GM06990 (cell line): Measurements from ENCODE around the gene SEMA5A.

ENCODE experiments used
- DNase-seq: peaks from one replicate; pipeline ENCODE4 v3.0.0-alpha.2; 2011; ENCODE audit not compliant: insufficient read length; ENCODE audit errors: extremely low read depth
- H3K27me3 ChIP-seq: replicated peaks from 2 replicates; pipeline ENCODE4 v1.6.0; 2011; ENCODE audit warnings: low read length; ENCODE audit not compliant: control insufficient read depth, insufficient read depth
- H3K36me3 ChIP-seq: 2 replicates; pipeline ENCODE4 v1.5.1; 2011; ENCODE audit warnings: low read length; ENCODE audit not compliant: control insufficient read depth, insufficient read depth
- H3K4me3 ChIP-seq: replicated peaks from 2 replicates; pipeline ENCODE4 v1.5.1; 2011; ENCODE audit warnings: low read depth, mild to moderate bottlenecking, control low read depth, low read length
- TF ChIP-seq, protein P1 (sequence below): IDR thresholded peaks from 2 replicates; pipeline ENCODE4 v1.5.1; 2011; ENCODE audit warnings: low read length, control low read depth, mild to moderate bottlenecking, inconsistent platforms; ENCODE audit not compliant: insufficient read depth, poor library complexity, severe bottlenecking

Gene SEMA5A

DNA sequence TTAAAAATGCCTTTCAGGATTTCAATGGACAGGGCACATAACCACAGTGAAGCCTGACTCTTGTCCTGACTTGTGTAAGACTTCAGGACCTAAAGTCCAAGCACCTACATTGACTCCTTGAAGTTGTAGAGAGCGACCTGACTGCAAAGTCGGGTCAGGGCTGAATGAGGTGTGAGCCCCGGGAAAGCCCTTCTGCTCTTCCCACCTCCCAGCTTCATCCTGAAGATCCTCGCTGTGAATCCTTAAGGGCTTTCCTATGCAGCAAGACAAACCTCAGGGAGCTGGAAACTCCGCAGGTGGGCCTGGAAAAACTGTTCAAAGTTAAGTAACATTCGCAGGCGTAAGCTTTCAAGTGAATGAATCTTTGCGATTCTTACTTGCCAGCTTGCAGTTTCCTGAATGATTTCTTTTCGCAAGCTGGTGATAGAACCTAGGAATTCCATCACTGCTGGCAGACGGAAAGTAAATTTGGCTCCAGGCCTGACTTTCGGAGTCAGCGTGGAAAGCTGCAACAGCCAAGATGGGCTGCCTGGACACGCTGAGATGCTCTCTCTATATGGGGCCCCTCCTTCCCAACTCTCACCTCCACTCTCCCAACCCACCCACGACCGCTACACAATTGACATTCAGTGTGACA is 10.9 kb downstream of the SEMA5A start:
- H3K36me3 ChIP-seq: no peaks in the 10 kb centered on the region
- DNase-seq: no peak
- TF ChIP-seq, protein P1, sequence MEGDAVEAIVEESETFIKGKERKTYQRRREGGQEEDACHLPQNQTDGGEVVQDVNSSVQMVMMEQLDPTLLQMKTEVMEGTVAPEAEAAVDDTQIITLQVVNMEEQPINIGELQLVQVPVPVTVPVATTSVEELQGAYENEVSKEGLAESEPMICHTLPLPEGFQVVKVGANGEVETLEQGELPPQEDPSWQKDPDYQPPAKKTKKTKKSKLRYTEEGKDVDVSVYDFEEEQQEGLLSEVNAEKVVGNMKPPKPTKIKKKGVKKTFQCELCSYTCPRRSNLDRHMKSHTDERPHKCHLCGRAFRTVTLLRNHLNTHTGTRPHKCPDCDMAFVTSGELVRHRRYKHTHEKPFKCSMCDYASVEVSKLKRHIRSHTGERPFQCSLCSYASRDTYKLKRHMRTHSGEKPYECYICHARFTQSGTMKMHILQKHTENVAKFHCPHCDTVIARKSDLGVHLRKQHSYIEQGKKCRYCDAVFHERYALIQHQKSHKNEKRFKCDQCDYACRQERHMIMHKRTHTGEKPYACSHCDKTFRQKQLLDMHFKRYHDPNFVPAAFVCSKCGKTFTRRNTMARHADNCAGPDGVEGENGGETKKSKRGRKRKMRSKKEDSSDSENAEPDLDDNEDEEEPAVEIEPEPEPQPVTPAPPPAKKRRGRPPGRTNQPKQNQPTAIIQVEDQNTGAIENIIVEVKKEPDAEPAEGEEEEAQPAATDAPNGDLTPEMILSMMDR: no peak
- no peak overlapping the region for H3K4me3 ChIP-seq
- no peaks in the 10 kb centered on the region; the same call in 1 of the 2 replicates for H3K27me3 ChIP-seq

DNA sequence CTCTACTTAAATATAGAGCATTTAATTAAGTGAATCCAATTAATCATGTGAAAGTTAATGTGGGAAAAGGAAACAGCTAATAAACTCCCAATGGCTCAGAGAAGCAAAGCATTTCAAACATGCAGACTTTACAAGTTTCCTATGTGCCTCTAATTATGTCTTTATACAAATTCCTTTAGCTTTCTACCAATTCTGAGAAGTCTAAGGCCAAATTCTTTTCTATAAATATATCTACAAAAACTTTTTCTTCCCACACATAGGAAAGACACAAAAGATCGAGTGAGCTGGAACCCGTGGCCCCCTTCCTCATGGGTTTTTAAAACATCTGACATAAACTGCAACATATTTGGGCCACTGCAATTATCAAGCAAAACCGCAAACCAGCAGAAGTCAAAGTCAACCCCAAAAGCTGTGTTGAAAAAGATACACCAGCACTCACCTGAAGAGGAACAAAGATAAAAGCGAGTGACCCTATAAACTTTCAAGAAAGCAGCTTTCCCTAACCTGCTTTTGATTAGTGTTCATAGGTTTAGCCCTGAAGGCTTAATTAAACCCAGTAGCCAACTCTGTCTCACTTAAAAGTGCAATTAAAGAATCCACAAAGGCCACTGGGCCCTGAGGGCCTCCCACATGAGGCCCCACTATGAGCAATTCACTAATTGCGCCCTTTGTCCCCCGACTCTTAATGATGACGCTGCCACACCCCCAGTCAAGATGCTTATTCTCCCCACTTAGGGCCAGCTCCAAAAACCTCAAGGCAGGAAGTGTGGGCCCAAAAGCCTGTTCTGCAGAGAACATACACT is 12.1 kb downstream of the SEMA5A start:
- TF ChIP-seq, protein P1: no peak
- Histone ChIP-seq H3K27me3 (no peaks in the 10 kb centered on the region; the same call in 1 of the 2 replicates), H3K4me3 (no peak overlapping the region), H3K36me3 (no peaks in the 10 kb centered on the region)
- no peak for DNase-seq

DNA sequence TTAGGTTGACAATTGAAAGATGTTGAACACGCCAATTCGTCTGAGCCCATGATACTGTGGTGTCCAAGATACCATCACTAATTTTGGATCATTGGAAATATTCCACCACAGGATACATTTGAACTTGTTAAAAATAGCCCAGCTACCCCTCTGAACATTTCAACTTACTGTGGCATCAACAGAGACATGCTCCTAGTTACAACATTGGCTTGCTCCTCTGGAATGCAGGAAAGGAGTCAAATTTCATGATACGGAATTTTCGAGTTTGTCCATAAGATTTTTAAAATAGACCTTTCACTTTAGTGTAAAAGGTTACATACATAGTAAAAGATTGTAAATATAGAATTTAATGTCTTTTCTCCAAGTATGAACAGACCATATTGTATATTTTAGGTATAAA is 12.8 kb downstream of the SEMA5A start:
- TF ChIP-seq, protein P1: no peak
- H3K27me3 ChIP-seq: no peaks in the 10 kb centered on the region; the same call in 1 of the 2 replicates
- no peak for DNase-seq
- no peaks in the 10 kb centered on the region for H3K36me3 ChIP-seq
- no peak overlapping the region for H3K4me3 ChIP-seq

DNA sequence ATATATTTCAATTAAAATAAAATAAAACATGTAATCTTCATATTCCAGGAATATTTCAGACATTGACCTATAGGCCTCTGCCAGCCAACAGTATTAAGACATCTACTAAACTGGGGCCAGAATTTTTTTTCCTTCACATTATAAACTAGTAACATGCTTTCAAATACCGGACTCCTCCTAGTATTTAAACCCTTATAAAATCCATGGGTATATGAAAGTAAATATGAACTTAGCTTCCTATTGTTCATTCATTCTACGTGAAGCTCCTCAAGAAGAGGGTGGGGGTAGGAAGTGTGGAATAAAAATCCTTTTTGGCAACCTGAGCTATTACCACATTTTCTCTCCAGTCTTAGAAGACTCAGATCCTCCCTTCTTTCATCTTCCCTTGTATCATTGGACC is 16.4 kb downstream of the SEMA5A start:
- TF ChIP-seq, protein P1: no peak
- Histone ChIP-seq H3K27me3 (no peaks in the 10 kb centered on the region; the same call in 1 of the 2 replicates), H3K36me3 (no peaks in the 10 kb centered on the region), H3K4me3 (no peak overlapping the region)
- DNase-seq: no peak

DNA sequence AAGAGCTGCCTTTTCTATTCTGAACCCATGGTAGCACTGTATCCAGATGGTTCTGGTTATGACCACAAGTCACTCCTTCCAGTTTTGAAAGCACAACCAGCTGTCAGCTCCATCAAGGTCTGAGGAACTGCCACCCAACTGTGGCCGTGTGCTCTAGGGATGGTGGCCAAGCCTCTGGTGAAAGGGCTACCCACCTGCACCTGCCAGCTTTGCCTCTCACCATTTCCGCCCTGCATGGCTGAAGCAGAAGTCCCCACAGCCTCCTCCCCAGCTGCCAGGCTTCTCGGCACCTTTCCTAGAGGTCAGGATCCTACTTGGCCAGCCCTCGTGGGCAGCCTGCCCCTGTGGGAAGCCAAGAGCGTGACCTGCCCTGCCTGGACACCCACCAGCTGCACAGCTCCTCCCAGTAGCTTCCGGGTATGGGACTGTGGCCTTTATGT is 16.8 kb downstream of the SEMA5A start:
- Histone ChIP-seq H3K36me3 (no peaks in the 10 kb centered on the region), H3K27me3 (no peaks in the 10 kb centered on the region; the same call in 1 of the 2 replicates), H3K4me3 (no peak overlapping the region)
- TF ChIP-seq, protein P1: no peak
- no peak for DNase-seq
